Neural cell (in vitro differentiated cells): ENCODE data around the gene C10orf120. TPM values are rescaled to one million over a fixed set of nuclear protein-coding genes. Genes with fewer than 3 reads are reported as not detected.

Source experiments
- H2AFZ ChIP-seq: fragments of 200-600, 300-800 bp; sonication (generic), shearing (Covaris generic); 2 replicates; pipeline ENCODE4 v1.6.0; 2014; ENCODE audit warnings: low read depth, mild to moderate bottlenecking, antibody characterized with exemption, low read length, moderate library complexity
- H3F3A ChIP-seq: fragments of 200-600 bp; shearing (Covaris generic); 2 replicates; pipeline ENCODE4 v1.6.1; 2016; ENCODE audit warnings: mild to moderate bottlenecking, moderate library complexity, mixed read lengths, antibody characterized with exemption, low read length; ENCODE audit not compliant: insufficient read depth, poor library complexity, severe bottlenecking
- H3K27ac ChIP-seq: fragments of 200-600, 300-800 bp; sonication (generic), shearing (Covaris generic); 2 replicates; pipeline ENCODE4 v1.5.1; 2014; ENCODE audit warnings: mild to moderate bottlenecking, low read length, moderate library complexity
- H3K27me3 ChIP-seq: fragments of 300-800, 200-600 bp; sonication (generic), shearing (Covaris generic); 2 replicates; pipeline ENCODE4 v1.6.0; 2014; ENCODE audit warnings: mild to moderate bottlenecking, low read depth, low read length, moderate library complexity; ENCODE audit not compliant: insufficient read depth
- H3K36me3 ChIP-seq: fragments of 300-800, 200-600 bp; sonication (generic), shearing (Covaris generic); 2 replicates; pipeline ENCODE4 v1.5.1; 2014; ENCODE audit warnings: mild to moderate bottlenecking, antibody characterized with exemption, low read length, moderate library complexity; ENCODE audit not compliant: insufficient read depth
- H3K4me2 ChIP-seq: fragments of 300-800, 200-600 bp; sonication (generic), shearing (Covaris generic); 2 replicates; pipeline ENCODE4 v1.6.0; 2014; ENCODE audit warnings: mild to moderate bottlenecking, low read length
- H3K4me3 ChIP-seq: fragments of 300-800, 200-600 bp; sonication (generic), shearing (Covaris generic); 2 replicates; pipeline ENCODE4 v1.5.1; 2014; ENCODE audit warnings: mild to moderate bottlenecking, low read length, moderate library complexity
- H3K79me2 ChIP-seq: fragments of 200-600 bp; shearing (Covaris generic); replicated peaks from 2 replicates; pipeline ENCODE4 v1.6.0; 2014; ENCODE audit warnings: mild to moderate bottlenecking, low read length, moderate library complexity; ENCODE audit not compliant: insufficient read depth
- H3K9ac ChIP-seq: fragments of 300-800, 200-600 bp; sonication (generic), shearing (Covaris generic); 2 replicates; pipeline ENCODE4 v1.6.1; 2016; ENCODE audit warnings: mild to moderate bottlenecking, low read length, mixed read lengths
- H3K9me2 ChIP-seq: fragments of 200-600 bp; shearing (Covaris generic); 2 replicates; pipeline ENCODE4 v1.6.1; 2016; ENCODE audit warnings: mild to moderate bottlenecking, low read length, mixed read lengths; ENCODE audit not compliant: insufficient read depth
- H3K9me3 ChIP-seq: fragments of 200-600, 300-800 bp; sonication (generic), shearing (Covaris generic); 2 replicates; pipeline ENCODE4 v1.6.1; 2016; ENCODE audit warnings: mild to moderate bottlenecking, mixed run types, low read length, moderate library complexity, mixed read lengths
- H4K20me1 ChIP-seq: fragments of 200-600 bp; shearing (Covaris generic); 2 replicates; pipeline ENCODE4 v1.6.1; 2016; ENCODE audit warnings: mild to moderate bottlenecking, mixed run types; ENCODE audit not compliant: insufficient read depth
- CTCF ChIP-seq: fragments of 450-650 bp; IDR thresholded peaks from 2 replicates; pipeline ENCODE4 v1.5.1; 2014; ENCODE audit warnings: antibody characterized with exemption, mild to moderate bottlenecking, moderate library complexity; ENCODE audit not compliant: poor library complexity, severe bottlenecking
- EP300 ChIP-seq: fragments of 450-650 bp; conservative IDR thresholded peaks from 2 replicates; pipeline ENCODE4 v1.6.1; 2014; ENCODE audit warnings: antibody characterized with exemption, mild to moderate bottlenecking, moderate library complexity; ENCODE audit not compliant: poor library complexity, severe bottlenecking
- EZH2 ChIP-seq: fragments of 200-600, 300-800 bp; shearing (Covaris generic), sonication (generic); IDR thresholded peaks from 2 replicates; pipeline ENCODE4 v1.6.1; 2014; ENCODE audit warnings: antibody characterized with exemption, low read length, borderline replicate concordance, mild to moderate bottlenecking; ENCODE audit not compliant: insufficient read depth, poor library complexity, severe bottlenecking
- MXI1 ChIP-seq: fragments of 450-650 bp; conservative IDR thresholded peaks from 2 replicates; pipeline ENCODE4 v1.6.1; 2014; ENCODE audit warnings: antibody characterized with exemption, mild to moderate bottlenecking; ENCODE audit not compliant: poor library complexity, severe bottlenecking
- POLR2AphosphoS5 ChIP-seq: IDR thresholded peaks from 2 replicates; pipeline ENCODE4 v1.6.1; 2012
- RAD21 ChIP-seq: fragments of 450-650 bp; conservative IDR thresholded peaks from 2 replicates; pipeline ENCODE4 v1.6.1; 2014; ENCODE audit warnings: antibody characterized with exemption, mild to moderate bottlenecking, moderate library complexity
- REST ChIP-seq: IDR thresholded peaks from 2 replicates; pipeline ENCODE4 v1.6.1; 2012; ENCODE audit warnings: borderline replicate concordance
- SMC3 ChIP-seq: fragments of 450-650 bp; conservative IDR thresholded peaks from 2 replicates; pipeline ENCODE4 v1.6.1; 2014; ENCODE audit warnings: antibody characterized with exemption, mild to moderate bottlenecking, moderate library complexity; ENCODE audit not compliant: poor library complexity
- TAF1 ChIP-seq: IDR thresholded peaks from 2 replicates; pipeline ENCODE4 v1.6.1; 2012; ENCODE audit warnings: low read depth
- polyA plus RNA-seq: library from polyadenylated mRNA; depleted of rRNA; stranded (reverse); fragments of >200 nt; gene quantifications from 2 replicates; pipeline ENCODE4 v1.2.3, GENCODE V29; 2014

Gene C10orf120
- polyA plus RNA-seq, 1 donor from 2014 or later, result not detected

GRCh38 chr10:122727426-122727825 lies 27.8 kb upstream of the C10orf120 start:
- Histone ChIP-seq H3K36me3 (no peaks in the 10 kb centered on the region), H3K9me3 (no peaks in the 10 kb centered on the region), H3K79me2 (no peaks in the 10 kb centered on the region), H3K27me3 (no peaks in the 10 kb centered on the region), H3K9ac (no peak overlapping the region), H3K4me3 (no peak overlapping the region), H3K4me2 (no peak overlapping the region), H3K9me2 (no peaks in the 10 kb centered on the region), H2AFZ (no peak overlapping the region), H3K27ac (no peak overlapping the region), H3F3A (no peaks in the 10 kb centered on the region), H4K20me1 (no peaks in the 10 kb centered on the region)
- TF ChIP-seq RAD21, result no peak

GRCh38 chr10:122725768-122726167 lies 26.1 kb upstream of the C10orf120 start:
- Histone ChIP-seq H3K4me2 (no peak overlapping the region), H3K9me3 (no peaks in the 10 kb centered on the region), H3K27ac (no peak overlapping the region), H4K20me1 (no peaks in the 10 kb centered on the region), H2AFZ (no peak overlapping the region), H3K36me3 (no peaks in the 10 kb centered on the region), H3K9me2 (no peaks in the 10 kb centered on the region), H3K27me3 (no peaks in the 10 kb centered on the region), H3K4me3 (no peak overlapping the region), H3K79me2 (no peaks in the 10 kb centered on the region), H3F3A (no peaks in the 10 kb centered on the region), H3K9ac (no peak overlapping the region)
- TF ChIP-seq MXI1, result no peak
- no peak for TF ChIP-seq EP300
- TF ChIP-seq SMC3, result no peak
- TF ChIP-seq REST, result no peak

- H3K9ac ChIP-seq, result no peak overlapping the region
- H3K27me3 ChIP-seq, result no peaks in the 10 kb centered on the region
- no peak overlapping the region for H3K27ac ChIP-seq
- no peaks in the 10 kb centered on the region for H3K9me3 ChIP-seq
- no peaks in the 10 kb centered on the region for H3F3A ChIP-seq
- H2AFZ ChIP-seq, result no peak overlapping the region
- H3K4me2 ChIP-seq, result no peak overlapping the region
- no peaks in the 10 kb centered on the region for H3K9me2 ChIP-seq
- TF ChIP-seq CTCF (no peak), SMC3 (no peak), POLR2AphosphoS5 (no peak), MXI1 (no peak), RAD21 (no peak), TAF1 (no peak), EZH2 (no peak), EP300 (no peak), REST (no peak)
- no peaks in the 10 kb centered on the region for H3K79me2 ChIP-seq
- no peak overlapping the region for H3K4me3 ChIP-seq
- H4K20me1 ChIP-seq, result no peaks in the 10 kb centered on the region
- H3K36me3 ChIP-seq, result no peaks in the 10 kb centered on the region
Measured at GRCh38 chr10:122725006-122725405, 25.4 kb upstream of the C10orf120 start.
